Fibroblast of gingiva (primary cell): ENCODE results near the gene MSL2.
"Not testable (repeated sequence)": the region's sequence is repeated elsewhere in the genome, so short reads cannot be mapped to it uniquely, and the experiment has no call there.

Experiments used
- DNase-seq: peaks from one replicate; pipeline ENCODE4 v3.0.0-alpha.2; 2011; ENCODE audit warnings: low read depth

MSL2 gene

DNA sequence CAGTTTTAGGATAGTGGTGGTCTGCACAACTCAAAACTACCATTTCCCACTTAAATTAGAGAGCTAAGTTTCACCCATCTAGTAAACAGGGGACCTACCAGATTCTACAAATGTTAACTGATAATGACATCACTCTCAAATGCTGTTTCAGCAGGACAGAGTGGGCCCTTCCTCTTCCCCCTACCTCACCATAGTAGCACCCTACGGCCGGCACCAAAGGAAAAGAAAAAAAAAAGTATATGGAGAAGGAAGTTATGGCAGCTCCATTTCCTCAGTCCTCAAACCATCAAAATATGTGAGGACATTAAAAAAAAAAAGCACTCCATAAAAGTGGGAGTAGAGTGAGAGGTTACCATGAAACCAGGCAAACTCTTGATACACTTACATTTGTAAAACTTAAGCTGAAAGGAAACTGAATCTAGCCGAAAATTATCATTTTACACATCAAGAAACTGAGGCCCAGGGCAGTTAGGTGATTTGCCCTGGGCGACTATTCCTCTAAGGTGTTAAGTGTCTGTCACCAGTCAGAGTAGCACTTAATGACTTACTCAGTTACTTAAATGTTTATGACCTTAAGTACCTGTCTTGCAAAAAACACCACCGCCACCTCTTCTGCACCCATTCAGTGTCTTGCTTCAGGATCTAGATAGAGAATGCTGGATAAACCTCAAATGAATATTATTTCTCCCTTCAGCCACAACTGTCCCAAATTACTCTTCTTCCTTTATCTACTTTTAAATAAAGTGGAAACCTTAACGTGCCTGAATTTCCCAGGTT, 2.7 kb downstream of the MSL2 start:
- no peak for DNase-seq

DNA sequence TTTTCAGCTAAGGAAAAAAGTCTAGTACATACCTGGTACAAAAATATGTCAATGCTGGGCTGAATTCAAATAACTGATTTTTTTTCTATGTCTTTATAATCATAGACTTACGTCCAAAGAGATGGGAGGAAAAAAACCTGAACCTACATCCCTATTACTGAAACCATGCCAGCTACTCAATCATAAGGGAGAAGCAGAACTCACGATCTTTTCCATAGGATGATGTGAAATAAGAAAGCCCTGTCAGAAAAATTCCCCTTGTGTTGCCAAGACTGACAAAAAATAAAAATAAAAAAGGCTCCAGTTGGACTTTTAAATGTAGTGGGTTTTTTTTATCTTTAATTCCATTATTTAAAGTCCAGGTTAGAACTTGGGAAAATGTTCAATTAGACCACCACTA, 3.3 kb downstream of the MSL2 start:
- DNase-seq = no peak

- DNase-seq = not testable (repeated sequence)
Observed at GRCh38 chr3:136192195-136192594, 3.9 kb downstream of the MSL2 start.

- DNase-seq = no peak
Observed at GRCh38 chr3:136189859-136190617, 6.1 kb downstream of the MSL2 start.

- no peak for DNase-seq
Observed at GRCh38 chr3:136189043-136189442, 7.1 kb downstream of the MSL2 start.

- DNase-seq = no peak
Observed at GRCh38 chr3:136187868-136188267, 8.3 kb downstream of the MSL2 start.

DNA sequence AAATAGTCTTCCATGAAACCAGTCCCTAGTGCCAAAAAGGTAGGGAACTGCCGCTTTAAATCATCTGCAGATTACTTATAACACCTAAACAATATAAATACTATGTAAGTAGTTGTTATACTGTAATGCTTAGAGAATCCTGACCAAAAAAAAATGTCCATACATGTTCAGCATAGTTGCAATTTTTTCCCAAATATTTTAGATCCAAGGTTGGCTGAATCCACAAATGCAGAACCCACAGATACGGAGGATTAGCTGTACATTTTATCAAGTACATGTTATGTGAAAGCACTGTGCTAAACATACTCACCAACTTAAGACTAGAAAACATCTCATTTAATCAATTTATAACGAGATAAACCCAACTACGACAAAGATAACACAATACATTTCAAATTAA, 9.3 kb downstream of the MSL2 start:
- DNase-seq = no peak

- DNase-seq = no peak
Observed at GRCh38 chr3:136186344-136186743, 9.8 kb downstream of the MSL2 start.

DNA sequence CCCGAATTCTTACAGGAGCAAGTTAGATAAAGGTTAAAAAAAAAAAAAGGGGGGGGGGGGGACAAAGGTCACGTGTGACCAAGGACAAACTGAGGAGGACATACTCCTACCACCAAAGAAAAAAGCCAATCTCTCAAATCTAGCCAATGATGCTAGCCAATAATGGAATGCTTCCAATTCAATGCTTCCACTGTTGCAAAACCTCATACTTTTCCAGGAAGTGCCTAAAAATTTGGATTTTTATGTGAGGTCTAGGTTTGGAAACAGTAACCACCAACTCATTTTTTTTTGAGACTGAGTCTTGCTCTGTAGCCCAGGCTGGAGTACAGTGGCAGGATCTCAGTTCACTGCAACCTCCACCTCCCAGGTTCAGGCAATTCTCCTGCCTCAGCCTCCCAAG, 11.4 kb downstream of the MSL2 start:
- DNase-seq = peak; percentile 67

DNA sequence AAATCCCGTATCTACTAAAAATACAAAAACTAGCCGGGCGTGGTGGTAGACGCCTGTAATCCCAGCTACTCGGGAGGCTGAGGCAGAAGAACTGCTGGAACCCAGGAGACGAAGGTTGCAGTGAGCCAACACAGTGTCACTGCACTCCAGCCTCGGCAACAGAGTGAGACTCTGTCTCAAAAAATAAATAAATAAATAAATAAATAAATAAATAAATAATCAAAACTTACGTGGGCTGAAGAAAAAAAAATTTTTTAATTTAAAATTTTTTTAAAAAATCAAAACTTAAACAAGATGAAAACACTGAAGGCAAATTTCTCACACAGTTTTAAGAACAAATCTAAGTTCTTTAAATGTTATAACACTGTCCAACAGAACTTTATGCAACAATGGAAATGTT, 14.4 kb downstream of the MSL2 start:
- no peak for DNase-seq

- DNase-seq = no peak
Observed at GRCh38 chr3:136177876-136178275, 18.3 kb downstream of the MSL2 start.

DNA sequence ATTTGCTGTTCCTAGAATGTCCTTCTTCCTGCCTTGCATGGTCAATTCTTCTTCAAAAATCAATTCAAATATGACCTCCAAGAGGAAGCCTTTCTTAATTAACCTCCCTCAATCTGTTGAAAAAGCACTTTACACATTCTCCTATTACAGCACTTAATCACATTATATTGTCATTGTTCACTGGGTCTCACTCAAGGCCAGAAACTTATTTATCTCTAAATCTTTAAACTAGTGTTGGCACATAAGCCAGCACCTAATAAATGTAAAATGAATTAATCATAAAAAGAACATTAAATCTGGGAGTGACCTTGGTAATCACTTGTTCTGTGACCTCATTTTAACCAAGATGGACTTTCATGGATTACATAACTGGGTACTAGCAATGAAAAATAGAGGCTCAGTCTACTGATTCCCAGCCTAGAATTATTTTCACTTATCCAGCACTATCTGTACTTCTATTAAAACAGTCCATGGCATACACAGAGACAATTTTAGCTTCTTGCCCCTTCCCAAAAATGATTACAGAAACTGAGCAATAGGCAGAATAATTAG, 22.1 kb downstream of the MSL2 start:
- DNase-seq = no peak

- no peak for DNase-seq
Observed at GRCh38 chr3:136171097-136171542, 25.0 kb downstream of the MSL2 start.

DNA sequence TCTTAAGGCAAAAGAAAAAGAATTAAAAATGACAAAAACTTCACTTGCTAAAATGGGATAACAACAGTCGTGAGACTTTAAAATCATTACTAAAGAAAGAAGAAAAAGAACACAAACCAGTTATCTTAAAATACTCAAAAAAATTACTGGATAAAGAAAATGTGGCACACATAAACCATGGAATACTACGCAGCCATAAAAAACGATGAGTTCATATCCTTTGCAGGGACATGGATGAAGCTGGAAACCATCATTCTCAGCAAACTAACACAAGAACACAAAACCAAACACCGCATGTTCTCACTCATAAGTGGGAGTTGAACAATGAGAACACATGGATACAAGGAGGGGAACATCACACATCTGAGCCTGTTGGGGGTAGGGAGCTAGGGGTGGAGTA, 27.9 kb downstream of the MSL2 start:
- DNase-seq = not testable (repeated sequence)

DNA sequence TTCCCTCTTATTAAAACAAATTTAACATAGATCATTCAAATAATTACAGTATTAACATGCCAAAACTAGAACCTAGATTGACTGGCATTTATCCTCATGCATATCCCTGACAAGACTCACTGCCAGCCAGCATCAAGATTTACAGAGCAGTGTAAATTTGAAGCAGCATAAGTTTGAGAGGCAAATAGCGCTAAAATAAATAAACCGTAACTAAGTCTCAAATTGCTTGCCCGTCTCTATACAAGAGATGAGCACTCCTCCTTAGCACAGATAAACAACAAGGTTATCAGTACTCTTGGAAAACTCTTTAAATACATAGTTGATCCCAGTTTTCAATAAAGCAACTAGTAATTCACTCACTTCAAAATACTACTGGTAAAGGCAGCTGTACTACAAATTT, 29.6 kb downstream of the MSL2 start:
- DNase-seq = no peak

GRCh38 chr3:136163607-136164006, 32.5 kb downstream of the MSL2 start:
- DNase-seq = not testable (repeated sequence)

DNA sequence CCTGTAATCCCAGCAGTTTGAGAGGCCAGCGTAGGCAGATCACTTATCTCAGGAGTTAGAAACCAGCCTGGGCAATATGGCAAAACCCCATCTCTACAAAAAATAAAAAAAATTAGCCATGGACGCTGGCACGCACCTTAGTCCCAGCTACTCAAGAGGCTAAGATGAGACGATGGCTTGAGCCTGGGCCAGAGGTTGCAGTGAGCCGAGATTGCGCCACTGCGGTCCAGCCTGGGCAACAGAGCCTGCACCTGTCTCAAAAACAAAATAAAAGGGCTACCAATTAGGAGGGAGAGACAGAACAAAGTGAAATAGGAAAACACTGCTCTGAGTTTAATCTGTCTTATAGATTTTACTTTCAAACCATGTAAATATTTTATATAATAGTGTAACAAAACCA, 33.8 kb downstream of the MSL2 start:
- no peak for DNase-seq

- DNase-seq = no peak
Observed at GRCh38 chr3:136161516-136161915, 34.6 kb downstream of the MSL2 start.

GRCh38 chr3:136152963-136153362, 43.2 kb downstream of the MSL2 start:
- no peak for DNase-seq

GRCh38 chr3:136152176-136152843, 43.8 kb downstream of the MSL2 start:
- no peak for DNase-seq

DNA sequence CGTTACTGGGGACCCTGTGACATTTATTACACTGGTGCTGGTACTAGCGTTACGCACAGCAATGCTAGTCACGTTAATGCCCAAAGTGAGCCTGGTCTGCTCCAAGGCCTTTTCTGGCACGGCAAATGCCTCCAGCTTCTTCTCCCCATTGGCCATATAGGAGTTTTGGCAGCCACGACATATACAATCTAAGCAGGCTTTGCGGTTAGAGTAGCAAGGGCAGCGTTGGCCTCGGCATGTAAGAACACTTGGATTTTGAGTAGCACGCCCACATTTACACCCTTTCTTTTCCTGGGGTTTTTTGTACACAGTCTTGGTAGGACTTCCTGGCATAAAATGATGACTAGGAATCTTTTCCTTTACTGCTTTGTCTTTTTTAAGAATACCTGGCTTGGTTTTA, 44.9 kb downstream of the MSL2 start:
- no peak for DNase-seq

GRCh38 chr3:136149667-136150066, 46.5 kb downstream of the MSL2 start:
- no peak for DNase-seq
